Right atrium auricular region (tissue), 2 donors: Measurements from ENCODE around the gene ST14. TPM values are rescaled to one million over a fixed set of nuclear protein-coding genes. Genes with fewer than 3 reads are reported as not detected.
"Not testable (repeated sequence)": the region's sequence is repeated elsewhere in the genome, so short reads cannot be mapped to it uniquely, and the experiment has no call there.

Experiments
- DNase-seq: peaks from one replicate; pipeline ENCODE4 v3.0.0-alpha.2; 2019; ENCODE audit warnings: low spot score
- H3K27ac ChIP-seq, 2 donors: fragments of 200-600 bp; sonication (generic); 1 replicate in 1 of 2; 2 replicates in 1 of 2; pipeline ENCODE4 v1.5.1; 2016 to 2019
- H3K27me3 ChIP-seq, 2 donors: fragments of 200-600 bp; sonication (generic); one replicate each; pipeline versions ENCODE4 v1.5.1 to v1.6.0; 2017 to 2019
- H3K36me3 ChIP-seq: fragments of 200-600 bp; sonication (generic); one replicate; pipeline ENCODE4 v1.5.1; 2016
- H3K4me1 ChIP-seq, 2 donors: fragments of 200-600 bp; sonication (generic); one replicate each; pipeline versions ENCODE4 v1.5.1 to v1.6.0; 2017 to 2019
- H3K4me3 ChIP-seq, 2 donors: fragments of 200-600 bp; sonication (generic); 1 replicate in 1 of 2; 2 replicates in 1 of 2; pipeline ENCODE4 v1.5.1; 2017 to 2019; ENCODE audit warnings: mild to moderate bottlenecking in 1 of 2, moderate library complexity in 1 of 2
- H3K9me3 ChIP-seq, 2 donors: fragments of 200-600 bp; sonication (generic); one replicate each; pipeline ENCODE4 v1.5.1; 2019
- CTCF ChIP-seq, 2 donors: fragments of 200-600 bp; sonication (generic); IDR thresholded peaks; one replicate each; pipeline ENCODE4 v1.5.1; 2019; ENCODE audit warnings: antibody characterized with exemption in 2 of 2
- total RNA-seq, 2 donors: library from RNA; depleted of rRNA; stranded (reverse); fragments of >200 nt; gene quantifications; one replicate each; pipeline ENCODE4 v1.1.0, GENCODE V29; 2016

ST14 gene
- total RNA-seq, 2 donors from 2014 or later = 0.85 to 6.0 TPM

DNA sequence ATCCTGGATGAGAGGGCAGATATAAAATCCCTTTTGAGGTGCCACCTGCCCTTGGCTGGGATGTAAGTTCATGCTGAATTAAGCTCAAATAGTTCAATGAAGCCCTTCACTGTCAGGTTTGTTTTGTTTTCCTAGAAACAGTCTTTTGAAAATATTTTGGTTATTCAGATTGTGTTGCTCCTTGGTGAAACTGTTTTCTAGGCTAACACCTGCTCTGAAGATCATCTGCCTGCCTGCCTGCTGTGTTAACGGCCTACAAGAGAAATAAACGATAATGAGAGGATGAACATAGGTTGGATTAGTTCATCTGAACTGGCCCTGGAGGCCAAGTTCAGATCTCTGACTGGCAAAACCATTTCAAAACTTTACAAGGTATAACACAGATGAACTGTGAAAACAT lies 87.7 kb downstream of the ST14 start:
- H3K4me1 ChIP-seq = peaks cover 0 to 25% of the 10 kb centered on the region in 2 donors
- no peak overlapping the region for H3K4me3 ChIP-seq
- DNase-seq = no peak
- no peaks in the 10 kb centered on the region for H3K27me3 ChIP-seq
- no peaks in the 10 kb centered on the region for H3K36me3 ChIP-seq
- TF ChIP-seq CTCF (IDR thresholded peaks at IDR 0.05) = no peak
- peaks cover 0 to 6% of the 10 kb centered on the region in 2 donors for H3K9me3 ChIP-seq
- no peak overlapping the region for H3K27ac ChIP-seq

- no peak overlapping the region for H3K27ac ChIP-seq
- H3K27me3 ChIP-seq = no peaks in the 10 kb centered on the region
- no peaks in the 10 kb centered on the region for H3K36me3 ChIP-seq
- peaks cover 0 to 6% of the 10 kb centered on the region in 2 donors for H3K9me3 ChIP-seq
- no peak for DNase-seq
- peaks cover 0 to 25% of the 10 kb centered on the region in 2 donors for H3K4me1 ChIP-seq
- no peak for TF ChIP-seq CTCF (IDR thresholded peaks at IDR 0.05)
- no peak overlapping the region for H3K4me3 ChIP-seq
Observed at GRCh38 chr11:130249371-130249770, 89.8 kb downstream of the ST14 start.

DNA sequence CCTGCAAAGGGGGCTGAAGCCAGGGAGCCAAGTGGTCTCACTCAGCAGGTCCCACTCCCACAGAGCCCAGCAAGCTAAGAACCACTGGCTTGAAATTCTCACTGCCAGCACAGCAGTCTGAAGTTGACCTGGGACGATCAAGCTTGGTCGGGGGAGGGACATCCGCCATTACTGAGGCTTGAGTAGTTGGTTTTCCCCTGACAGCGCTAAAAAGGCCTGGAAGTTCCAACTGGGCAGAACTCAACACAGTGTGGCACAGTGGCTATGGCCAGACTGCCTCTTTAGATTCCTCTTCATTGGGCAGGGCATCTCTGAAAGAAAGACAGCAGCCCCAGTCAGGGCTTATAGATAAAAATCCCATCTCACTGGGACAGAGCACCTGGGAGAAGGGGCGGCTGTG lies 90.3 kb downstream of the ST14 start:
- not testable (repeated sequence) for H3K27ac ChIP-seq, H3K36me3 ChIP-seq, H3K27me3 ChIP-seq, H3K4me3 ChIP-seq, DNase-seq, H3K9me3 ChIP-seq
- H3K4me1 ChIP-seq = peaks cover 0 to 25% of the 10 kb centered on the region in 2 donors

DNA sequence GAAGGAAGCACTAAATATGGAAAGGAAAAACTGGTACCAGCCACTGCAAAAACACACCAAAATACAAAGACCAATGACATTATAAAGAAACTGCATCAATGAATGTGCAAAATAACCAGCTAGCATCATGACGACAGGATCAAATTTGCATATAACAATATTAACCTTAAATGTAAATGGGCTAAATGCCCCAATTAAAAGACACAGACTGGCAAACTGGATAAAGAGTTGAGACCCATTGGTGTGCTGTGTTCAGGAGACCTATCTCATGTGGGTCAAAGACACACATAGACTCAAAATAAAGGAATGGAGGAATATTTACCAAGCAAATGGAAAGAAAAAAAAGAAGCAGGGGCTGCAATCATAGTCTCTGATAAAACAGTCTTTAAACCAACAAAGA lies 92.2 kb downstream of the ST14 start:
- not testable (repeated sequence) for DNase-seq, H3K27ac ChIP-seq, H3K36me3 ChIP-seq

More for the DNA sequence above, 92.2 kb downstream of the ST14 start:
- H3K27me3 ChIP-seq, H3K9me3 ChIP-seq, H3K4me3 ChIP-seq, H3K4me1 ChIP-seq: not testable (repeated sequence)

Other genes starting within 250 kb of the ST14 start
- 1 to 10 TPM; 4.3 TPM for gene PRDM10, start 156.9 kb upstream of the ST14 start, total RNA-seq
- 100 to 1,000 TPM; 326 to 454 TPM for gene APLP2, start 89.9 kb upstream of the ST14 start, total RNA-seq
- 10 to 100 TPM; 27.7 to 48.5 TPM for gene ZBTB44, start 155.1 kb downstream of the ST14 start, total RNA-seq